NCI-H345 treated with DMSO at 0.1 percent for 48 hours (cell line): ENCODE data around the gene NAA20.
"Not testable (repeated sequence)": the region's sequence is repeated elsewhere in the genome, so short reads cannot be mapped to it uniquely, and the experiment has no call there.

ENCODE experiments used
- DNase-seq: peaks from one replicate; lab custom pipeline; 2025; ENCODE audit not compliant: unreplicated experiment; lab: John Stamatoyannopoulos, UW

The NAA20 gene

DNA sequence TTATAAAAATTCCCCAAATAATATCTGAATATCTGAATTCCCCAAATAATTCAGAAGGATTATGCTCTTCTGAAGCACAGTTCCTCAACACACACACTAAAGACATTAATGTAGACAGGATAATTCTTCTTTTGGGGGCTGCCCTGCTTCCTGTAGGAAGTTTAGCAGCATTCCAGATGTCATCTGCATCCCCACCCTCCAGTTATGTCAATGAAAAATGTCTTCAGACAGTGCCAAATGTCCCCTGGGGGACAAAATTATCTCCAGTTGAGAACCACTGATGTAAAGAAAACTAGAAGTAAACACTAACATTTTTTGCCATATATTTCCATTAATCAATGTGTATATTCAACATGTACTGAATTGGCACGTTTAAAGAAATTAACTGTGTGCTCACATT, 25.9 kb upstream of the NAA20 start:
- DNase-seq, result no peak

DNA sequence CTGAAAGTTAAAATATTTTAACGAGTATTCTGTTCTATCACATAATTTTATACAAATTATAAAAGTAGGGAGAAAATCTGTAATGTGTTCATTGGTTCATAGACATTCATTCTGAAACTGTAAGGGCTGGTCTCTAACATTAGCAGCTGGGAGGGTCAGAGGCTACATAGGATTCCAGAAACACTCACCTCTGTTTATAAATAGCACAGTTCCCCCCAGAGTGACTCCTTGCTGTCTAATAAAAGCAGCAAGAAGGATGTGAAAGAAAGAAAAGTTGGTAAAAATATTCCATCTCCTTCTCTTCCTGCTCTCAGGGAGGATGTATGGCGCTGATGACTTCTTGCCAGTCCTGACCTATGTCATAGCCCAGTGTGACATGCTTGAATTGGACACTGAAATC, 25.3 kb upstream of the NAA20 start:
- DNase-seq, result no peak

DNA sequence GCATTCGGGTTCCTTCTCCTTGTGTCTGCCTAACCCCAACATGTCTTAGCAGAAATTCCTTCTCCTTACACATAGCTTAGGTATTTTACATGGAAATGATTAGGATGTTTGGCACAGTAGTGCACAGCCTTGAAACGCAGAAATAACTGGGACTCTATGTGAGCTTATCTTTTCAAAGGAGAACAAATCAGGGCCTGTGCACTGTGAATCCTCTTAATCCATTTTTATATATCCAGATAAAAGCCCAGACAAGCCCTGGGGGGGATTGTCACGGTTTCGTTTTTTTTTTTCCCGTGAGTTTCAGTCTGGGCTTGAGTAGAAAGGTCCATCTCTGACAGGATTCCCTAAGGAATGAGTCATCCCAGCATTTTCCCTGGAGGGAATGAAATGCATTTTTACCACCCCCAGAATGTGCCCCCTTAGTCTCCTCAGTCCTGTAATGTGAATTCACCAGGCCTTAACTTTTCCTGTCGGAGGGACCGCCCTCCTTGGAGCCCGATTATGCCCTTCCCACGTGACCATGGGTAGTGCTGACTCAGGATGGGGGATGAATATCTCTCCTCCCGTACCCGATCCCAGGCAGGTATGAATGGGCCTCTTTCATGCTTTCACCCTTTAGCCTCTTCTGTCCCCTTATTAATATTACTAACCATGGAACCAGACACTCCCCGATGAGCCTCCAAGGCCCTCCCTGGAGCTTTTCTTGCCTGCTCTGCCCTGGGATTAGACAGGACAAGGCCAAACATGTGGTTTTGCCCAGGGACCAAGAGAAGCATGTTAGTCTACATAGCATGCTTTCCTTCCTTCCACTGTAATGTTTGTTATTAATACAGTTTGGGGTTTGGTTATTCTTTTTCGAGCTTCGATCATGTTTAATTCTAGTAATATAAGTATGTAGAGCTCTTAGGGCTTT, 23.9 kb upstream of the NAA20 start:
- DNase-seq, result no peak

GRCh38 chr20:19993958-19994669, 23.0 kb upstream of the NAA20 start:
- no peak for DNase-seq

DNA sequence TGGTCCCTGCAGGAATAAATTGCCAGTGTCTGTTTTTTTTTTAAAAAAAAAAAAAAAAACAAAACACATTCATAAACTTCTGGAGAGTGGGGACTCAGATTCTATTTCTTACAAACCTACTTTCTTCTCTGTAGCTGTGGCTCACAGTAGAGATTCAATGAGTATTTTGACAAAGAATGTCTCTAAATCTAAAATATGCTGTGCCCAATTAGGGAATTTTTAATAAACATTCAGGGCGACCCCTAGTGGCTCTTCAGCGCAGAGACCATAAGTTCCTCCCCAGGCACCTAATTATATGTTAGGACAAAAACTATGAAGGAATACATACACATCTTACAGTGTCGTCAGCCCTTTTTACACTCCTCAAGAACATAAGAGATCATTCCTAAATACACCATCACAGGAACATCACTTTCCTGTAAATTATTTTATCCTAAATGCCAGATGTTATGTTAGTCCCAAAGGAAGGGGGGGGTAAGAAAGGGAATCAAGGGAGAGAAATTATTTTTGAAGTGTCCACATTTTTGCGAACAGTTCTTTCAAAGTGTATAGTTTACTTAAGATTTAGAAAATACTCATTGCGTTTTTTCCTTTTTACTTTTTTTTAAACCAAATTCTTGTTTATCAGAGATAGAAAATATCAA, 21.8 kb upstream of the NAA20 start:
- DNase-seq, result peak; percentile 61

GRCh38 chr20:19996222-19996621, 20.9 kb upstream of the NAA20 start:
- no peak for DNase-seq

- no peak for DNase-seq
These were observed 20.2 kb upstream of the NAA20 start for GRCh38 chr20:19996917-19997316.

DNA sequence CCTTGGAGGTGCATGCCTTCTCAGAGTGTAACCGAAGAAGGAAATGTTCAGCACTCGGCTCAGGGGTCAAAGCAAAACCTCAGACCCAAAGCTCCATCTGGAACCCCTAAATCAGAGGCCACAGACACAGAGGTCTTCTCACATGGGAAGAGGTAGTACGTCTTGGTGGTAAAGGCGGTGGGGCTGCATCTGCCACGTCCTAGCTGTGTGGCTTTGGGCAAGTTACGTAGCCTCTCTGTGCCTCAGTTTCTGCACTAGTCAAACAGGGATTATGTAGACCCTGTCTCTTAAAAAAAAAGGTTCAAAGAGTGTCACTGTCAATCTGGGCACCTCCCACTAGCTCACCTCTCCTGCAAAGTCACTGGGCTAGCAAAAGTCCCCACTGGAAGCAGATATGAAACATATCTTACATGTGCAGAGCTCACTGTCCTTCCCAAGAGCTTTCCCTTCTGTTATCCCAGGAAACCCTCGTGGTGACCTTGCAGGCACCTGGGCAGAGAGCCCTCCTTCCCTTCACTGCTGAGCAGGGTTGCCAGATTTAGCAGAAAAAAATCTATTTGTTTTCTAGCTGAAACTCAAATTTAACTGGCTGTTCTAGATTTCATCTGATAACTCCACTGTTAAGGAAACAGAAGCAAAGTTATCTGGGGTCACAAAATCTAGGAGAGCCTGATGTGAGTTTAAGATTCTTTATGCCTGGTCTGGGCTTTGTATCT, 18.0 kb upstream of the NAA20 start:
- no peak for DNase-seq

GRCh38 chr20:20000211-20000968, 16.8 kb upstream of the NAA20 start:
- DNase-seq, result no peak

- no peak for DNase-seq
These were observed 14.8 kb upstream of the NAA20 start for GRCh38 chr20:20002101-20002998.

DNA sequence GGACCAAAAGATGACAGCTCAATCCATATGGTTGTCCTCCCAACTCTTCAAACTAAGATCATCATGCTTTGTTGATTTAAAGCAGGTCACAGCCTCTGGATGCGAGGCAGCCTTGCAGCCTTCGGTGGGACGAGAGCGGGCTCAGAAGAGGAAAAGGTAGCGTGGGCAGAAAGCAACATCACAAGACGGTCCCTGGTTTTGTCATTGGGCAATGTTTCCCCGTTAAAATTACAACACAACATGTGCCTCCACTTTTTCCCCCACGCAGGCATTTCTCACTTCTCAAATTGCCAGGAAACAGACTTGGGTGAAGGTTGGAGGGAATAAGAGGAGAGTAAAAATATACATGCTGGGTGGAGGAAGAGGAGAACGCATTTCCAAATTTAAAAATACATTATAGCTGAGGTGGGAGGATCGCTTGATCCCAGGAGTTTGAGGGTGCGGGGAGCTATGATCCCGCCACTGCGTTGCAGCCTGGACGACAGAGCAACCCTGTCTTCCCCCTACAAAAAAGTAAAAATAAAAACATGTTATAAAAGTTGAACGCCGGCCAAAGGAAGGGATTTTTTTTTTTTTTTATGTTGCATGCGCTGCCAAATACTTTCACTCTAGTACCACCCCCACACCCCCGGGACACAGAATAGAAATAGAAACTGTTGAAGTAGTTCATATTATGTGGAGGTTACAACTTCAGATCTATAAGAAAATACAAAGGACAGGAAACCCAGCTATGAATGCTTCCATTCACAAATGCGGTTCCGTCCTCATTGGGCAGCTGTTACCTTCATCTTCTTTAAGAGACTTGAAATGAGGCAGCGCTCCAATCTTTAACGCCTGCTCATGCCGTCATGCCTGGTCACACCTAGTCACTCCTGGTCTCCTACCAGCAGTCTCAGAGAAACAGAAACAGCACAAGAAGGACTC, 13.9 kb upstream of the NAA20 start:
- DNase-seq, result no peak

DNA sequence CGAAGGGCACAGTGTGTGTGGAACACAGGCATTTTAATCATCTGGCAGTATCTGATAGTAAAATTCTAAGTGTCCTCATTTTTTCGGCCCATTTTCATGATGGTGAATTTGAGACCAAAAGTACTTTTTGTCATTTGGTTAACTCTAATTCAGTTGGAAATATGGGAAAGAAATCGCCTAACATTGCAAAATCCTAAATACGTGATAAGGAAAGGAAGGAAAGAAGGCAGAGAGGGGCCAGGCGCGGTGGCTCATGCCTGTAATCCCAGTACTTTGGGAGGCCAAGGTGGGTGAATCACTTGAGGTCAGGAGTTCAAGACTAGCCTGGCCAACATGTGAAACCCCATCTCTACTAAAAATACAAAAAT, 13.2 kb upstream of the NAA20 start:
- DNase-seq, result not testable (repeated sequence)

DNA sequence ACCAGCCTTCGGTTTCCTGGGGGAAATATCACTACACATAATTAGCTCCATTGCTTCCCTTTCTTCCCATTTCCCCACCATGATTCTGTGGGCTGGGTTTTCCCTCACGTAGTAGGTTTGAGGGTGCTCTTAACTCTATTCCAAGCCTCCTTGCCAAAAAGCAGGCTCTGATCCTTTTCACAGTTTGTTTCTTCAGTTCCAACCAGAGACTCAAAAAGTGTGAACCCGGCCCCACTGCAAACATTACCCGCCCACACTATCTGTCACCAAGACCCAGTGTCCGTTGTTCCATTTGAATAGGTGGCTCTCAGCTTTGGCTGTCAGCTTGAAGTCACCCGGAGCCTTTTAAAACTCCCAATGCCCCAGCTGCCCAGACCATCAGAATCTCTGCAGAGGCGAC, 11.8 kb upstream of the NAA20 start:
- DNase-seq, result no peak

- no peak for DNase-seq
These were observed 7.3 kb upstream of the NAA20 start for GRCh38 chr20:20009784-20010253.

GRCh38 chr20:20010639-20011500, 6.3 kb upstream of the NAA20 start:
- no peak for DNase-seq

DNA sequence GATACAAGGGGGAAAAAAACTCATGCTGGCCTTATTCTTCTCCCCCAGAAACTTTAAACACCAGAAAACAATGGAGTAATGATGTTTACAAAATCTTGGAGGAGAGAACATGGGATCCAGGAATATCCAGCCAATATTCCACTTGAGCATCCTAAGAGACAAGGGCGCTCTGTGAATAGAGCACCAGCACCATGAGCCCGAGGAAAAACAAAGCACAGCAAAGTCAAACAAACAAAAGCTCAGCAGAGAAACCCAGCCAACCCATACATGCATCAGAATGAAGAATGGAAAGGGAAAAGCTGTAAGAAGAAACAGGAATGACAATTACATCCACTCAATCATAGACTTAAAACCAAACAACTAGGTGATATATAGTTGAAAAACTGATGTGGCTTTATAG, 4.6 kb upstream of the NAA20 start:
- peak; percentile 11 for DNase-seq

- no peak for DNase-seq
These were observed 2.5 kb upstream of the NAA20 start for GRCh38 chr20:20014659-20015058.

- DNase-seq, result no peak
These were observed 653 bp downstream of the NAA20 start for GRCh38 chr20:20017844-20018185.
